GM18858 (cell line): ENCODE results near the gene RGS10.
A peak's percentile ranks its signal among the peaks of the same experiment; 100 is the strongest.
"Not testable (repeated sequence)": the region's sequence is repeated elsewhere in the genome, so short reads cannot be mapped to it uniquely, and the experiment has no call there.

Source experiments
- ATAC-seq: cut with Tn5 transposase; IDR thresholded peaks from one replicate; pipeline ENCODE4 v1.9.1; 2021; ENCODE audit not compliant: unreplicated experiment

RGS10 gene, protein sequence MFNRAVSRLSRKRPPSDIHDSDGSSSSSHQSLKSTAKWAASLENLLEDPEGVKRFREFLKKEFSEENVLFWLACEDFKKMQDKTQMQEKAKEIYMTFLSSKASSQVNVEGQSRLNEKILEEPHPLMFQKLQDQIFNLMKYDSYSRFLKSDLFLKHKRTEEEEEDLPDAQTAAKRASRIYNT

DNA sequence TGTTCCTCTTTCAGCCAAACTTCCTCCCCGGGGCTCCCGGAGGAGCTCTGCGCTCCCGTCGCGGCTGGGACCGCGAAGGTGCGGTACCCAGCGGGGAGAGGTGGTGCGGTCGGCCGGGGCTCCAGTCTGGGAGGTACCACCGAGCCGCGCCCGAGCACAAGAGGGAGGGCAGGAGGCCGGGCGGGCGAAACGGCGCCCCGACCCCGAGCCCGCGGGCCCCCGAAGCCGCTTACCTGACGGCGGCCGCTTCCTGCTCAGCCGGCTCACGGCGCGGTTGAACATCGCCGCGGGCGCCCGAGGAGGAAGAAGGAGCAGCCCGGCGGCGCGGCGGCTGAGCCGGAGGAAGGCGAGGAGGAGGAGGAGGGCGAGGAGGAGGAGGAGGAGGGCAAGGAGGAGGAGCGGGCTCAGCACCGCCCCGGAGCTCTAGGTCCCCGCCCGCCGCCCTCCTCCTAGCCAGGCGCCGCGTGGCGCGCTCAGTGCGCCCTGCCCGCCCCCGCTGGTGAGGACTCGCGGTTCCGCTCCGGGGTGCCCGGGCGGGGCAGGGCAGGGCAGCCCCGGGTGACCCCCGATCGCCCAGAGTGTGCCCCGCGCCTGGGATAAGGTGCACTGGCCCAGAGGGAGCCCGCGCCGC is at the start of gene RGS10:
Gene RGS10 (minus strand): TSS at position 363 of the 631 bp plus-strand sequence. CDS start 81 bp downstream, at position 282.
- ATAC-seq = peak; percentile 40

DNA sequence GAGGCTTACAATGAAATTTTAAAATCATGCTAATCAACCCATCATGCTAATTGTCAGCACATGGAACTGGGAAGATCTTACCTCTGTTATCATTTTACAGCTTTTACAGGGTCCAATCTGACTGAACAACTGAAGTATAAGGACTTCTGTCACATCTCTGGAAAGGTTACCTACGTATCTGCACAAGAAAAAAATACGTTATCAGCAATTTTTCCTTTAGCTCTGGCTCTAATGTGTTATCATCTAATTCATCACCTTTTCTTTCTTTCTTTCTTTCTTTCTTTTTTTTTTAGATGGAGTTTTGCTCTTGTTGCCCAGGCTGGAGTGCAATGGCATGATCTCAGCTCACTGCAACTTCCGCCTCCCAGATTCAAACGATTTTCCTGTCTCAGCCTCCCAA is 45.6 kb upstream of the RGS10 start:
- no peak for ATAC-seq

GRCh38 chr10:119578355-119578754 is 35.8 kb upstream of the RGS10 start:
- ATAC-seq = no peak

GRCh38 chr10:119575991-119576390 is 33.5 kb upstream of the RGS10 start:
- no peak for ATAC-seq

- no peak for ATAC-seq
Observed at GRCh38 chr10:119575506-119575905, 33.0 kb upstream of the RGS10 start.

DNA sequence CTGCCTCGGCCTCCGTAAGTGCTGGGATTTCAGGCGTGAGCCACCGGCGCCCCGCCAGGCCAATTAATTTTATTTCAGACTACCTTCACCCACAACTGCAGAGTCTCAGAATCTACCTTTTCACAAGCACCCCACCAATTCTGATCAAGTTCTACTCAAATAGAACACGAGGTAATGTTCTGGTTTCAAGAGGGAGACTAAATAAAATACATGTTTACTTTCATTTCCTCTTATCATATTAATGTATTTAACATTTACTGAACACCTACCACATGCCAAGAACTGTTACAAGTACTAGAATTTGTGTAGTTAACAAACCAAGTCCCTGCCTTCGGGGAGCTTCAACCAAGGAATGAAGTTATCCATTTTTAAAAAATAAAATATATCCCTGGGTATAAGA is 25.5 kb upstream of the RGS10 start:
- no peak for ATAC-seq

GRCh38 chr10:119562097-119562496 is 19.6 kb upstream of the RGS10 start:
- ATAC-seq = no peak

DNA sequence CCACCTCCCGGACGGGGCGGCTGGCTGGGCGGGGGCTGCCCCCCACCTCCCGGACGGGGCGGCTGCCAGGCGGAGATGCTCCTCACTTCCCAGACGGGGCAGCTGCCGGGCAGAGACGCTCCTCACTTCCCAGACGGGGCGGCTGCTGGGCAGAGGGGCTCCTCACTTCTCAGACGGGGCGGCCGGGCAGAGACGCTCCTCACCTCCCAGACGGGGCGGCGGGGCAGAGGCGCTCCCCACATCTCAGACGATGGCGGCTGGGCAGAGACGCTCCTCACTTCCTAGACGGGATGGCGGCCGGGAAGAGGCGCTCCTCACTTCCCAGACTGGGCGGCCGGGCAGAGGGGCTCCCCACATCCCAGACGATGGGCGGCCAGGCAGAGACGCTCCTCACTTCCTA is 17.0 kb upstream of the RGS10 start:
- not testable (repeated sequence) for ATAC-seq

- ATAC-seq = not testable (repeated sequence)
Observed at GRCh38 chr10:119556081-119556480, 13.6 kb upstream of the RGS10 start.

GRCh38 chr10:119555178-119555784 is 12.8 kb upstream of the RGS10 start:
- ATAC-seq = no peak

DNA sequence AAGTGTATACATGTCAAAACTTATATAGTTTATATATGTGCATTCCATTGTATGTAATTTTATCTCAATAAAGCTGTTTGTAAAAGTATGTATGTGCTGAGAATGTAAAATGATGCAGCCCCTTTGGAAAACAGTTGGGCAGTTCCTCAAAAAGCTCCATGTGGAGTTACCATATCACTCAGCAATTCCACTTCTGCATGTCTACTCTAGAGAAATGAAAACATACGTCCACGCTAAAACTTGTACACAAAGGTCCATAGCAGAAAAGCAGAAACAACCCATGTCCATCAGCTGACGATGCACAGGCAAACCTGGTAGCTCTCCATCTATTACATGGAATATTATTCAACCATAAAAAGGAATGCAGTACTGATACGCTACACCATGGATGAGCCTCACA is 8.3 kb upstream of the RGS10 start:
- no peak for ATAC-seq

- ATAC-seq = no peak
Observed at GRCh38 chr10:119549247-119549999, 6.9 kb upstream of the RGS10 start.

- no peak for ATAC-seq
Observed at GRCh38 chr10:119546009-119546408, 3.5 kb upstream of the RGS10 start.

DNA sequence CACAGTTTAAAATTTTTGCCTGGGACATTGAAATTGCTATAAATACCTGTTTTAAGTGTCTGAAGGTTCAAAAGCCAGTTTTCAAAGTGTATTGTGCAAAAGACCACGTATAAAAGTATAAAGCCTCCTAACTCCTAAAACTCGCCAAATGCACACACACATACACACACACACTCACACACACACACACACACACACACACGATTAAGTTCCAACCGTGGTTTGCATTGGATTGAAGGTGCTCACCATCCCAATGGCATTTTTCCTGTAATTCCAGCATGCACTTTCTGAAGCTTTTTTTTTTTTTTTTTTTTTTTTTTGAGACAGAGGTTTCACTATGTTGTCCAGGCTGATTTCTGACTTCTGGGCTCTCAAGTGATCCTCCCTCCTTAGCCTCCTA is 2.8 kb upstream of the RGS10 start:
- ATAC-seq = no peak

DNA sequence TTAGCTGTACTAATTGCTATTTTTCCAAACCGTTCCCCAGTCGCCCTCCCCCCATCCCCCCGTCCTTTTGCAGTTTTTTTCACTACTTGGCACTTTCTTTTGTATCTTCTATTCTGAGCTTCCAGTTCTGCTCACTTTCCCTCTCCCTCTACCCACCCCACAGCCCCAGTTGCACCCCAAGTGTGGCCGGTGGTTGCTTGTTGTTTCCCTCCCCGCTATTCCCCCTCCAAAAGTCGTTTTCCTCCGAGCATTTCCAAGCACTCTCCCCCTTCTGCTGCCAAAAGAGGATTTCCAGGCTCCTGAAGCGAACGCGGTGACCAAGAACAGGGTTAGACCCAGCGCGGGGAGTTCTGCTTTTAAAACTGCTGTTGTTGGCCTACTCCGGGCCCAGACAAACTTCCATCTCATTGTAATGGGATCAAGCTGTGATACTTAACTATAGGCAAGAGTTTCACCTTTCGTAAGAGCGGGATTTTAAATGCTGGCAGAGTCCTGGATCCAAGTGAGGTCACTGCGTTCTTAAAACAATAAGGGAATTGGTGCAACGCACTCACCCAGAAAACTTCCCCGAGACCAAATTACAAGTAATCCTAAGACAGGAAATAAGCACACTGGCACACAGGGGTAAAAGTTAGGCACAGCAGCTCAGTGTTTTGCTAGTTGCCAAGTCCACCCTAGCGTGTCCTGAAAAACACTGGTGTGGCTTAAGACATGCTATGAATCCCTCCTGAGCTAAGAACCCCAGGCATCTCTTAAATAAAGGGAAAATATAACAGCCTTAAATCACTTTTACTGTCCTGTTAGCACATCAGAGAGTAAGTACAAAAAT is 1.5 kb upstream of the RGS10 start:
- no peak for ATAC-seq

- peak; percentile 28 for ATAC-seq
Observed at GRCh38 chr10:119542988-119543813, 682 bp upstream of the RGS10 start.

DNA sequence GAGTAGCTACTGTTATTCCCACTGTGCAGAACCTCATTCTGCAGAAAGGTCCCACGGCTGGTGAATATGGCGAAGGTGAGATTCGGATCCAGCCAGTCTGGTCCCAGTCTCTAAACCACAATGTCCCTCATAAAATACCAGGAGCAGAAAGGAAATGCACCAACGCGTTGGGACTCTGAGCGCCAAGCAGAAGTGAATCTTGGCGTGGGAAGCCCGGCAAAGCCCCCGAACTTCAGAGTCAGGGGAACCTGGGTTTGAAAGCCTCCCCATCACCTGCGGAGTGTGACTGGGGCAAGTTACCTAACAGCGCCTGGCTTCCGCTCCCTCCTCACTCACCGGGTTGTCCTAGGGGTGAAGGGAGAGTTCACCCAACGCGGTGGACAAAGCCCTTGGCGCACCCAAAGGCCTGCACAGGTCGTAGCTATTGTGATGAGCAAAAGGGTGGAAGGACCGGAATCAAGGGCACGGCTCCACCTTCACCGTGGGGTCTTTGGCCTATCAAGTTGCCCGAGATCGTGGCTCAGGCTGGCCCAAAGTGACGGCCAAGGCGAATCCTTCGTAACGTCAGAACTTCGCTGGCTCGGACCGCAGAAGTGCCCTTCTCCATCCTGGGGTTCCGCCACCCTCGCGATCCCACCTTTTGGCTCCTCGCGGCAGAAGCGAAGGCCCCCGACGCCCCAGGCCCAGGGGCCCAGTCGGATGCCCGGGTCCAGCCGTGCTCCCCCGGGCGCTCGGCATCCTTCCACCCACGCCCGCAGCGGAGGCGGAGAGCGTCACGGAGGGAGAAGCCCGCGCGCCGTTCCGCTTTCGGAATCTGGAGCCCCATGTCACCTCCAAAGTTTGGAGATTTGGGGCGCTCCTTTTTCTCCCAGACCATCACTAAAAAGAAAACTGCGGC is 811 bp downstream of the RGS10 start:
- ATAC-seq = no peak

DNA sequence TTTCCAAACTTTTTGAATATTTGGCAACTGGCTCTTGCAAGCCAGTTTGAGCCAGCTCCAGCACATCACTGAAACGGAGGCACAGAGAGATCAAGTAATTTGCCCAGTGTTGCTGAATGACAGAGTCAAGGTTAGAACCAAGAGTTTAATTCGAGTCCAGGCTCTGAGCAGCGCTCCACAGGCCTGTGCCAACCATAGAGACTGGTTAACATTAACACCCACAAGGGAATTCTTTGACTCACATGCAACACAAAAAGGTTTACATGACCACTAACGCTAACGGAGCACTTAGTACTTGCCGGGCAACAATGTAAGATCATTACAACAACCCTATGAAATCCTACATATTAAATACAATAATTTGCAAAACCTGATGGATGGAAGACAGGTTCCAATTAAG is 1.5 kb downstream of the RGS10 start:
- no peak for ATAC-seq

DNA sequence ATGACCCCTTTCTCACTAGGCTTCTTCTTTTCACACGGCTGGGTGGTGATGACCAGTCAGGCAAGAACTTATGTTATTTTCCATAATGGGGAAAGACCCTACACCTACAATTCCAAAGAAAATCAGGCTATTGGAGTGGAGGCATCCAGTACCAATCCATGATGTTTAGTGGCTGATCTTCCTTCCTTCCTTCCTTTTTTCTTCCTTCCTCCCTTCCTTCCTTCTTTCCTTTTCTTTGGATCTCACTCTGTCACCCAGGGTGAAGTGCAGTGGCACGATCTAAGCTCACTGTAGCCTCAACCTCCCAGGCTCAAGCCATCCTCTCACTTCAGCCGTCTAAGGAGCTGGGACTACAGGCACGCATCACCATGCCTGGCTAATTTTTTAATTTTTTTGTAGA is 2.5 kb downstream of the RGS10 start:
- ATAC-seq = no peak
